GM06990 (cell line): ENCODE results near the gene DDAH1.
A peak's percentile ranks its signal among the peaks of the same experiment; 100 is the strongest.

ENCODE experiments used
- DNase-seq: peaks from one replicate; pipeline ENCODE4 v3.0.0-alpha.2; 2011; ENCODE audit not compliant: insufficient read length; ENCODE audit errors: extremely low read depth
- H3K27me3 ChIP-seq: replicated peaks from 2 replicates; pipeline ENCODE4 v1.6.0; 2011; ENCODE audit warnings: low read length; ENCODE audit not compliant: control insufficient read depth, insufficient read depth
- H3K36me3 ChIP-seq: 2 replicates; pipeline ENCODE4 v1.5.1; 2011; ENCODE audit warnings: low read length; ENCODE audit not compliant: control insufficient read depth, insufficient read depth
- H3K4me3 ChIP-seq: replicated peaks from 2 replicates; pipeline ENCODE4 v1.5.1; 2011; ENCODE audit warnings: low read depth, mild to moderate bottlenecking, control low read depth, low read length
- TF ChIP-seq, protein P1 (sequence below): IDR thresholded peaks from 2 replicates; pipeline ENCODE4 v1.5.1; 2011; ENCODE audit warnings: low read length, control low read depth, mild to moderate bottlenecking, inconsistent platforms; ENCODE audit not compliant: insufficient read depth, poor library complexity, severe bottlenecking

DDAH1 gene

DNA sequence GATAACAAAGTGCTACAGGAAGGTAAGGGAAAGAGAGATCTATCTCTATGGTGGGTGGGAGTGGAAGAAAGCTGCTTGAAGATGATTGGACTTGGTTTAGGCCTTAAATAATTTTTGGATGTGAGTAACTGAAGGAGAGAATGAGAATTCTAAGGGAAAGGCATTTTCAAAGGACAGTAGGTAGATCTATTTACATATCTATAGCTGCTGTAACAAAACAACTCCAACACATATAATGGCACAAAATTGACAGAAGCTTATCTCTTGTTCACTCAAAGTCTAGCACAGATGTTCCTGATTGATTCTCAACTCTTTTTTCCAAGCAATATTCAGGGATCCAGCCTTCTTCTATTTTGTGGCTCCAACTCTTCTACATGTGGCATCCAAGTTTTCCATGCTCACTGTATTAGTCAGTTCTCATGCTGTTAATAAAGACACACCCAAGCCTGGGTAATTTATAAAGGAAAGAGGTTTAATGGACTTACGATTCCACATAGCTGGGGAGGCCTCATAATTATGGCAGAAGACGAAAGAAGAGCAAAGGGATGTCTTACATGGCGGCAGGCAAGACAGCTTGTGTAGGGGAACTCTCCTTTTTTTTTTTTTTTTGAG lies 3.1 kb upstream of the DDAH1 start:
- Histone ChIP-seq H3K36me3 (no peaks in the 10 kb centered on the region), H3K4me3 (no peak overlapping the region), H3K27me3 (no peaks in the 10 kb centered on the region; the same call in none of the 2 replicates)
- DNase-seq: no peak
- TF ChIP-seq, protein P1, sequence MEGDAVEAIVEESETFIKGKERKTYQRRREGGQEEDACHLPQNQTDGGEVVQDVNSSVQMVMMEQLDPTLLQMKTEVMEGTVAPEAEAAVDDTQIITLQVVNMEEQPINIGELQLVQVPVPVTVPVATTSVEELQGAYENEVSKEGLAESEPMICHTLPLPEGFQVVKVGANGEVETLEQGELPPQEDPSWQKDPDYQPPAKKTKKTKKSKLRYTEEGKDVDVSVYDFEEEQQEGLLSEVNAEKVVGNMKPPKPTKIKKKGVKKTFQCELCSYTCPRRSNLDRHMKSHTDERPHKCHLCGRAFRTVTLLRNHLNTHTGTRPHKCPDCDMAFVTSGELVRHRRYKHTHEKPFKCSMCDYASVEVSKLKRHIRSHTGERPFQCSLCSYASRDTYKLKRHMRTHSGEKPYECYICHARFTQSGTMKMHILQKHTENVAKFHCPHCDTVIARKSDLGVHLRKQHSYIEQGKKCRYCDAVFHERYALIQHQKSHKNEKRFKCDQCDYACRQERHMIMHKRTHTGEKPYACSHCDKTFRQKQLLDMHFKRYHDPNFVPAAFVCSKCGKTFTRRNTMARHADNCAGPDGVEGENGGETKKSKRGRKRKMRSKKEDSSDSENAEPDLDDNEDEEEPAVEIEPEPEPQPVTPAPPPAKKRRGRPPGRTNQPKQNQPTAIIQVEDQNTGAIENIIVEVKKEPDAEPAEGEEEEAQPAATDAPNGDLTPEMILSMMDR: no peak

DNA sequence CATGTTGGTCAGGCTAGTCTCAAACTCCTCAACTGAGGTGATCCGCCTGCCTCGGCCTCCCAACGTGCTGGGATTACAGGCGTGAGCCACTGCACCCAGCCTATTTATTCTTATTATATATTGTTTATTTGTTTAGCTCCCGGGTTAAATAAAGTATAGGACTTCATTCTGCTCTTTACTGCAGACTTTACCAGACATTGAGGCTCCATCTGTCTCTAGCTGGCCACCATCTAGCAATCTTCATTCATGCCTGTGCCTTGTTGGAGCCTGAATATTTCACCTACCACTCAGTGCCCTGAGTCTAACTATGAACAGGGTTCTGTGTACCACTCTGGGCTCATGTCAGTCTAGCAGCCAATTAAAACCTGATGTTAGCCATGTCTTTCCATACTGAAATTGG lies 2.1 kb upstream of the DDAH1 start:
- TF ChIP-seq, protein P1: no peak
- Histone ChIP-seq H3K36me3 (no peaks in the 10 kb centered on the region), H3K27me3 (no peaks in the 10 kb centered on the region; the same call in 1 of the 2 replicates), H3K4me3 (no peak overlapping the region)
- DNase-seq: no peak

DNA sequence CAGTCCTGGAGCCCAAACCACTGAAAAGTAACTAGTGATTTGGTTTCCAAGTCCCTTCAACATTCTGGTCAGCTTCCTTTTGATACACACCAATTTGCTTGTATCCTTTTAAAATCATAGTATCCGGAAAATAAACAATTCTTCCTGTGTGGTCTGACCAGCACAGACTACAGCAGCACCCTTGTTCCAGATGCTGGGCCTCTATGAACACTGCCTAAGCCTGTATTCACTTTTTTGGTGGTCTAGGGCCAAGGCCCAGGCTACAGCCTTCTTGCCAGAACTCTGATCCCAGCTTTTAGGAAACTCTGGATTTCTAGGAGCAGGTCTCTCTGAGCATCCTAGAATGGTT lies 801 bp upstream of the DDAH1 start:
- TF ChIP-seq, protein P1: no peak
- H3K4me3 ChIP-seq: no peak overlapping the region
- no peak for DNase-seq

GRCh38 chr1:85464497-85465098 lies 361 bp downstream of the DDAH1 start:
- peak; percentile 50 for DNase-seq
- H3K4me3 ChIP-seq: peak overlapping the region; percentile 58
- TF ChIP-seq, protein P1: no peak
- H3K27me3 ChIP-seq: no peaks in the 10 kb centered on the region; the same call in 1 of the 2 replicates
- no peaks in the 10 kb centered on the region for H3K36me3 ChIP-seq

More for the DNA sequence above, 801 bp upstream of the DDAH1 start:
- H3K27me3 ChIP-seq: no peaks in the 10 kb centered on the region; the same call in 1 of the 2 replicates
- H3K36me3 ChIP-seq: no peaks in the 10 kb centered on the region

DNA sequence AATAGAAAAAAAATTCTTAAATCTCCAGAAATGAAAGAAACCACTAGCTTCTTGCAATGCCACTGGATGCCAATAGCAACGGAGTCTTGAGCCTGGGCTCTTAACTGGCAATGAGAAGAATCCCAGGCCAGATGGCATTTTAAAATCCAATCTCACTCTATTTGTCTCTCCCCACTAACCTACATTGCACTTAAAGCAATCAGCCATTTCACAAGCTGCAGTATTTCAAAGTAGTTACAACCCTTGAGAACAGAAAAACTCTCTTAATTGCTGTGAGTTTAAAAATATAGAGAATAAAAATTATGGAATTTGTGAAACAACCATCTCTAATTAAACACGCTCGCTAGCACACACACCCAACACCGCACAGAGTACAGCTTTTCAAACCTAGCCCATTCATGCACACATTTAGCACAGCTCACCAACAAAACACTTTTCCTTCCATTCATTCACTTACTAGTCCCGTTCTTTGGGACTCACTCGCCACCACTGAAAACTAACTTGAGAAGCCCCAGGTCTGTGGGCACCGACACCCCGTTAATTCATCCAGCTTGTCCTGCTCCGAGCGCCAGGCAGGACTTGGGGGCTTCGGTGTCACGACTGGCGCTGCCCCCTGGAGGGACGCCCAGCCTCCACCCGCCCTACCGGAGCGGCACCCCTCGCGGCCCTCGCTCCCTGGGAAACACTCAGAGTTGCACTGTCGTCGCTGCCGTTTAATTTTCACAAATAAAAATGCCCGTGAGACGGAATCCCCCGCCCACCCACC lies 1.0 kb downstream of the DDAH1 start:
- DNase-seq: no peak
- H3K36me3 ChIP-seq: no peaks in the 10 kb centered on the region
- TF ChIP-seq, protein P1: peak; percentile 7
- peak overlapping the region; percentile 58; the same call in 1 of the 2 replicates for H3K4me3 ChIP-seq
- H3K27me3 ChIP-seq: no peaks in the 10 kb centered on the region; the same call in 1 of the 2 replicates
